22Rv1 (cell line): ENCODE measurements around the gene ECEL1.
"Not testable (repeated sequence)": the region's sequence is repeated elsewhere in the genome, so short reads cannot be mapped to it uniquely, and the experiment has no call there.

Experiments used
- ZFX ChIP-seq: fragments of 450-650 bp; IDR thresholded peaks from 2 replicates; pipeline ENCODE4 v1.6.1; 2017; ENCODE audit warnings: antibody characterized with exemption, borderline replicate concordance
- TF ChIP-seq, protein P1 (sequence below): fragments of 450-650 bp; IDR thresholded peaks from 2 replicates; pipeline ENCODE4 v1.5.1; 2017; ENCODE audit warnings: mild to moderate bottlenecking

DNA sequence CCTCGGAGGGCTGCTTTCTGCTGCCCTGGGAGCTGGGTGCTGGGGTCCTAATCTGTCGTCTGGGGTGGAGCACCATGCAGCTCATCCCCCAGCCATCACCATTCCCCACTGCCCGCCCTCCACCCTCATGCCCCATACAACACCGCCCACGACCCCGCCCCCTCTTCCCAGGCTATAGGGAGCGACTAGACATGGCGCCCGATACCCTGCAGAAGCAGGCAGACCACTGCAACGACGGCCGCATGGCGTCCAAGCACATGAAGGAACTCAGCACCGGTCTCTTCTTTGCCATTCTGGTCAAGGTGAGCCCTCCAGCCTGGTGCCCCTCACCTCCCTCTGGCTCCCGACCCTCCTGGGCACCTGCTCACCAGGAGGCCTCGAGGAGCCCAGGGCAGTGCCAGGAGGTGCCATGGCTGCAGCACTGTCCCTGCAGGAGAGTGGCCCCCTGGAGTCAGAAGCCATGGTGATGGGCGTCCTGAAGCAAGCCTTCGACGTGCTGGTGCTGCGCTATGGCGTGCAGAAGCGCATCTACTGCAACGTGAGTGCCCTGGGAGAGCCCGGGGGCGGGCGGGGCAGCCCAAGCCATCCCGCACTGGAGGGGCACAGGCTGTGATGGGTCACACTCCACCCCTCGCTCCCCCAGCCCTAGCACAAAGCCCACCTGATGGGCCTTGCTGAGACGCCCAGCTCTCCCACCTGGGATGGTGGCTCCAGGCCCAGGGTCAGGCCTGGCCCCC is 42.3 kb downstream of the ECEL1 start:
- TF ChIP-seq, protein P1, sequence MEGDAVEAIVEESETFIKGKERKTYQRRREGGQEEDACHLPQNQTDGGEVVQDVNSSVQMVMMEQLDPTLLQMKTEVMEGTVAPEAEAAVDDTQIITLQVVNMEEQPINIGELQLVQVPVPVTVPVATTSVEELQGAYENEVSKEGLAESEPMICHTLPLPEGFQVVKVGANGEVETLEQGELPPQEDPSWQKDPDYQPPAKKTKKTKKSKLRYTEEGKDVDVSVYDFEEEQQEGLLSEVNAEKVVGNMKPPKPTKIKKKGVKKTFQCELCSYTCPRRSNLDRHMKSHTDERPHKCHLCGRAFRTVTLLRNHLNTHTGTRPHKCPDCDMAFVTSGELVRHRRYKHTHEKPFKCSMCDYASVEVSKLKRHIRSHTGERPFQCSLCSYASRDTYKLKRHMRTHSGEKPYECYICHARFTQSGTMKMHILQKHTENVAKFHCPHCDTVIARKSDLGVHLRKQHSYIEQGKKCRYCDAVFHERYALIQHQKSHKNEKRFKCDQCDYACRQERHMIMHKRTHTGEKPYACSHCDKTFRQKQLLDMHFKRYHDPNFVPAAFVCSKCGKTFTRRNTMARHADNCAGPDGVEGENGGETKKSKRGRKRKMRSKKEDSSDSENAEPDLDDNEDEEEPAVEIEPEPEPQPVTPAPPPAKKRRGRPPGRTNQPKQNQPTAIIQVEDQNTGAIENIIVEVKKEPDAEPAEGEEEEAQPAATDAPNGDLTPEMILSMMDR, result not testable (repeated sequence)
- TF ChIP-seq ZFX, result not testable (repeated sequence)
